Fibroblast of mammary gland (primary cell): ENCODE measurements around the gene SLC22A12.

Source experiments
- DNase-seq: peaks from one replicate; pipeline ENCODE4 v3.0.0-alpha.2; 2010; ENCODE audit warnings: low read depth
- H3K4me3 ChIP-seq: 2 replicates; pipeline ENCODE4 v1.5.1; 2011; ENCODE audit warnings: low read depth, mild to moderate bottlenecking, low read length, moderate library complexity; ENCODE audit not compliant: control insufficient read depth
- TF ChIP-seq, protein P1 (sequence below): conservative IDR thresholded peaks from 2 replicates; pipeline ENCODE4 v1.5.1; 2011; ENCODE audit warnings: low read depth, low read length, inconsistent platforms; ENCODE audit not compliant: control insufficient read depth, insufficient read depth

SLC22A12 gene

DNA sequence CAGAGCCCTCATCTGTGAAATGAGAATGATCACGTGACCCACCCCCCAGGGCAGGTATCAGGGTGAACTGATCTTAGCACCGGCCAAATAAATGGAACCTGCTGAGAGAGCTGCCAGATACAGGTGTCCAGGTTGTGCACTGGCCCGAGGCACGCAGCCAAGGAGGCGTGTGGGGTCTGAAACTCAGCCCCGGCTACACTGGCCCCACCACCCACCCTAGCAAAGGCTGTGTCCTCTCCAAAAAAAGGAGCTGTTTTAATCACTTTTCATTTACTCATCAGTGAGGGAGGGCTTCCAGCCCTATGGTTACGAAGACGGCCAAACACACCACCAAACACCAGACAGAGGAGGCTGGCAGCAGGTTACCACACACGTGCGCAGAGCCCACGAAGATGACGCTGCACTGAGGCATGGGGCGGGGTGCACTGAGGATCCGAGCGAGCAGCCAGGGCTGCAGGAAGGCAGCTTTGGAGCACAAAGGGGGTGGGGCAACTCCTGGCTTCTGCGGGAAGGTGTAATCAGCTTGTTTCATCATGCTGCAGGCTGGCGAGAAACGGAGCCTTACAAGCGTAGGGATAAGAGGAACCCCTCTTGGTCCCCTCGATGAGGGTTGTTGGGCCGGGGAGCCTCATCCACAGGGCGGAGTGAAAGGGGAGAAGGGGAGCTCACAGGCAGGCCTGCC is 19.5 kb upstream of the SLC22A12 start:
- TF ChIP-seq, protein P1, sequence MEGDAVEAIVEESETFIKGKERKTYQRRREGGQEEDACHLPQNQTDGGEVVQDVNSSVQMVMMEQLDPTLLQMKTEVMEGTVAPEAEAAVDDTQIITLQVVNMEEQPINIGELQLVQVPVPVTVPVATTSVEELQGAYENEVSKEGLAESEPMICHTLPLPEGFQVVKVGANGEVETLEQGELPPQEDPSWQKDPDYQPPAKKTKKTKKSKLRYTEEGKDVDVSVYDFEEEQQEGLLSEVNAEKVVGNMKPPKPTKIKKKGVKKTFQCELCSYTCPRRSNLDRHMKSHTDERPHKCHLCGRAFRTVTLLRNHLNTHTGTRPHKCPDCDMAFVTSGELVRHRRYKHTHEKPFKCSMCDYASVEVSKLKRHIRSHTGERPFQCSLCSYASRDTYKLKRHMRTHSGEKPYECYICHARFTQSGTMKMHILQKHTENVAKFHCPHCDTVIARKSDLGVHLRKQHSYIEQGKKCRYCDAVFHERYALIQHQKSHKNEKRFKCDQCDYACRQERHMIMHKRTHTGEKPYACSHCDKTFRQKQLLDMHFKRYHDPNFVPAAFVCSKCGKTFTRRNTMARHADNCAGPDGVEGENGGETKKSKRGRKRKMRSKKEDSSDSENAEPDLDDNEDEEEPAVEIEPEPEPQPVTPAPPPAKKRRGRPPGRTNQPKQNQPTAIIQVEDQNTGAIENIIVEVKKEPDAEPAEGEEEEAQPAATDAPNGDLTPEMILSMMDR: no peak
- H3K4me3 ChIP-seq: no peak overlapping the region
- peak; percentile 54 for DNase-seq

DNA sequence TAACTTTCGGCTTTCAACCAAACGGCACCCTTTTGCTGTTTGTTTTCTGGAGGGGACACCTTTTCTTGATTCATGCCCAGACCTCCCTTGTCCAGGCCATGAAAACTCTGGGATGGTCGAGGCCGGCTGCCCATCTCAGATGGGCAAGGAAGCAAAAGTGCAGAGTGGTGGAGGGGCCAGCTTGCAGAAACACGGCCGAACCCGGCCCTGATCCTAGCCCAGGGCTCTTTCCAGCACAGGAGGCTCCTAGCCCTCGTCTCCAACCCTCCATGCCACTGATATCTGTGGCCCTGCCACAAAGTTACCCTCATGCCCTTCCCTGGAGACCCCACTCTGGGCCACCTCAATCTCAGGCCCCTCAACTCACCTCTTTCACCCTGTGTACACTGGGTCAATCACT is 18.9 kb upstream of the SLC22A12 start:
- DNase-seq: no peak
- no peak overlapping the region for H3K4me3 ChIP-seq
- TF ChIP-seq, protein P1: no peak

DNA sequence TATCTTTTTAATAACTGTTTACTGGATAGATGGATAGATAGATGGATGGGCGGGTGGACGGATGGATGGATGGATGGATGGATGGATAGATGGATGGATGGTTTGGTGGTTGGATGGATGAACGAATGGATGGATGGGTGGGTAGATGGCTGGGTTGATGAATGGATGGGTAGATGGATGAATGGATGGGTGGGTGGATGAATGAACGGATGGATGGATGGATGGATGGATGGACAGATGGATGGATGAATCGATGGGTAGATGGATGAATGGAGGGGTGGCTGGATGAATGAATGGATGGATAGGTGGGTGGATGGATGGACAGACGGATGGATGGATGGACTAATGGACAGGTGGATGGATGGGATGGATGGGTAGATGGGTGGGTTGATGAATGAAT is 13.8 kb upstream of the SLC22A12 start:
- TF ChIP-seq, protein P1: no peak
- DNase-seq: no peak
- H3K4me3 ChIP-seq: no peak overlapping the region

DNA sequence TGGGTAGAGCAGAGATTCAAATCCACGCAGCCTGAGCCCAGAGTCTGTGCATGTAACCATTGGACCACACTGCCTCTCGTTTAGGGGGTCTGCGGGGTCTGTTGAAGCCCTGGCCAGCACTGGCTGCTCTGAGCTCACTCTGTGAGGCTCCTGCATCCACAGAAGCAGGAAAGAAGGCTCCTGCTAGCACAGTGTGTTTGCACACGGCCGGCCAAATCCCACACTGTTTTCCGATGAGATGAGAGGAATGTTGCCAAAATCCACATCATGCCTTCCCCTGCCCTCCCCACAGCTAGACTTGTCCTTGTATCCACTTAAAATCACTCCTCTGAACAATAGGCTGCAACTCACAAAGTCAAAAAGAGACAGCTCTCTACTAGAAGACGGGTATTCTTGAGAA is 10.6 kb upstream of the SLC22A12 start:
- DNase-seq: peak; percentile 7
- no peak overlapping the region for H3K4me3 ChIP-seq
- TF ChIP-seq, protein P1: no peak

DNA sequence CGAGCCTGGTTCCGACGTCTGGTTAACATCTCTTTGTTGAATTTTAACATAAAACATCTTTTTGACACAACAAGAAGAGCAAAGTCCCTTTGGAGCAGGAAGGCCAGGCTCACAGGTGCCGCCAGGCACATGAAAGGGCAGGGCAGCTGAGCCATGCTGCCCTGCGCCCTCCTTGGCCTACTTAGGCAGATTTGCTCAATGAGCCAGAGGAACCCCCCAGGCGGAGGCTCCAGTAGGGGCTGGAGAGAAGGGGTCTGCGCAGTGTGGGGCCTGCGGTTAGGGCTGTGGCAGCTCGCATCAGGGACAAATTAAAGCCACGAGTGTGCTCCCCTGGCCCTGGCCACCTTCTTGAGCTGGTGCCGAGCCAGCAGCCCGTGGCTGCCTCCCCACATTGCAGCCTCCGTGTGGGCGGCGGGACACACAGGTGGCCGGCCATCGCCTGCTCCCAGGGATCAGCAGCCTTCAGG is 9.9 kb upstream of the SLC22A12 start:
- no peak for DNase-seq
- no peak overlapping the region for H3K4me3 ChIP-seq
- TF ChIP-seq, protein P1: no peak

DNA sequence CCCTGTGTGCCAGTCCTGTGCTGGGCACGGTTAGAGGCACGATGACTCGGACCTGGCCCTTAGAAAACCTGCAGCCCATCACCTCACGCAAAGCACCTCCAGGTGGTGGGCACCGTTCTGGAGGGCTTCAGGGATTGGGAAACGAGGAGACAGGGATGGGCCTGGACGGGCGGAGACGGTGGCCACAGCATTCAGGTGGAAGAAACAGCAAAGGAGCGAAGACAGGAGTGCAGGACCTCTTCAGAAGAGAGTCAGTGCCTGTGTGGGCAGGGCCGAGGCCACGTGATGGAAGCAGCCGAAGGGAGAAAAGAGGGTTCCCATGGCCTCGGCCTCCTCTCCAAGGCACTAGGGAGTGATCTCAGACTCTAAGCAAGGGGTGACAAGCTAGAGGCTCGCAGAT is 8.1 kb upstream of the SLC22A12 start:
- no peak overlapping the region for H3K4me3 ChIP-seq
- DNase-seq: no peak
- TF ChIP-seq, protein P1: no peak
